OCI-LY1 (cell line): Measurements from ENCODE around the gene MYOZ1.

Source experiments
- H2AFZ ChIP-seq: fragments of 200-600 bp; sonication (generic), shearing (Covaris generic); 2 replicates; pipeline ENCODE4 v1.6.0; 2014; ENCODE audit warnings: antibody characterized with exemption, mild to moderate bottlenecking, low read length
- H3F3A ChIP-seq: fragments of 200-600 bp; sonication (generic), shearing (Covaris generic); 2 replicates; pipeline ENCODE4 v1.6.0; 2014; ENCODE audit warnings: mild to moderate bottlenecking, antibody characterized with exemption, low read length, moderate library complexity; ENCODE audit not compliant: insufficient read depth
- H3K27ac ChIP-seq: fragments of 200-600 bp; sonication (generic); 2 replicates; pipeline ENCODE4 v1.5.1; 2014; ENCODE audit warnings: low read length, mixed run types, mild to moderate bottlenecking, low read depth; ENCODE audit not compliant: poor library complexity, severe bottlenecking
- H3K27me3 ChIP-seq: fragments of 200-600 bp; sonication (generic); 2 replicates; pipeline ENCODE4 v1.6.0; 2014; ENCODE audit warnings: antibody characterized with exemption, mild to moderate bottlenecking, low read length, moderate library complexity; ENCODE audit not compliant: insufficient read depth
- H3K36me3 ChIP-seq: fragments of 200-600 bp; sonication (generic); 2 replicates; pipeline ENCODE4 v1.6.1; 2014; ENCODE audit warnings: mild to moderate bottlenecking, antibody characterized with exemption, low read length, moderate library complexity, mixed read lengths; ENCODE audit not compliant: insufficient read depth
- H3K4me1 ChIP-seq: fragments of 200-600 bp; sonication (generic); 2 replicates; pipeline ENCODE4 v1.5.1; 2014; ENCODE audit warnings: mild to moderate bottlenecking, low read length, moderate library complexity; ENCODE audit not compliant: insufficient read depth, severe bottlenecking
- H3K4me2 ChIP-seq: fragments of 200-600 bp; sonication (generic), shearing (Covaris generic); 2 replicates; pipeline ENCODE4 v1.6.1; 2014; ENCODE audit warnings: low read length
- H3K4me3 ChIP-seq: fragments of 200-600 bp; sonication (generic); 2 replicates; pipeline ENCODE4 v1.5.1; 2014; ENCODE audit warnings: low read length, low read depth, mild to moderate bottlenecking, mixed read lengths; ENCODE audit not compliant: poor library complexity, severe bottlenecking
- H3K79me2 ChIP-seq: fragments of 200-600 bp; shearing (Covaris generic); 2 replicates; pipeline ENCODE4 v1.6.1; 2016; ENCODE audit warnings: mixed run types, low read length, mixed read lengths; ENCODE audit not compliant: insufficient read depth
- H3K9ac ChIP-seq: fragments of 200-600 bp; sonication (generic), shearing (Covaris generic); 2 replicates; pipeline ENCODE4 v1.6.1; 2014; ENCODE audit warnings: mild to moderate bottlenecking, low read length, mixed read lengths
- H3K9me2 ChIP-seq: fragments of 200-600 bp; sonication (generic), shearing (Covaris generic); 2 replicates; pipeline ENCODE4 v1.6.1; 2014; ENCODE audit warnings: low read depth, mild to moderate bottlenecking, low read length, mixed read lengths
- H3K9me3 ChIP-seq: fragments of 200-600 bp; shearing (Covaris generic); 2 replicates; pipeline ENCODE4 v1.6.1; 2014; ENCODE audit warnings: low read length, mixed read lengths
- H4K20me1 ChIP-seq: fragments of 200-600 bp; sonication (generic), shearing (Covaris generic); 2 replicates; pipeline ENCODE4 v1.6.0; 2016; ENCODE audit warnings: mild to moderate bottlenecking, low read length; ENCODE audit not compliant: insufficient read depth
- CTCF ChIP-seq: fragments of 200-600 bp; sonication (generic), shearing (Covaris generic); IDR thresholded peaks from 2 replicates; pipeline ENCODE4 v1.5.1; 2017; ENCODE audit warnings: mild to moderate bottlenecking, antibody characterized with exemption, low read length, moderate library complexity, mixed read lengths
- EZH2 ChIP-seq: fragments of 200-600 bp; sonication (generic), shearing (Covaris generic); IDR thresholded peaks from 2 replicates; pipeline ENCODE4 v1.8.0; 2017; ENCODE audit warnings: borderline replicate concordance, mixed run types, mild to moderate bottlenecking, antibody characterized with exemption, low read length, moderate library complexity, mixed read lengths

Gene MYOZ1

DNA sequence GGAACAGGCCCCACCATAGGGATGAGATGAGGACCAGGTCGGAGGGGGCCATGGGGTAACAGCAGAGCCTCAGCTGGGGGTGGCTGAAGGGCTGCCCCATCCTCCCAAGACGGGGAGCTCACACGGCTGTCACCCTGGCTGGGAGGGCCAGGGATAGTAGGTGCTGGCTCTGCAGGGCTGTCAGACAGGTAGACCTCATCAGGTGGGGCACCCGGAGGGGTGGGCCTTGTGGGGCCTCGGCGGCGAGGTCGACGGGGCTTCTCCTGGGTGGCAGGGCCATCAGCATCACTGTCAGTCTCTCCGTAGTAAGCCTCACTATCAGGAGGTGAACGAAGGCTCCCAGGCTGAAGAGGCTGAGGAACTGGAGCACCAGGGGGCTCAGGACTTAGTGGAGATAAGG lies 11.9 kb upstream of the MYOZ1 start:
- 0 out of 2 replicates have a peak, but pooled peaks cover 4% of the 10 kb centered on the region for H3K27me3 ChIP-seq
- H2AFZ ChIP-seq, result no peak overlapping the region
- no peaks in the 10 kb centered on the region for H3K9me3 ChIP-seq
- H3K9me2 ChIP-seq, result no peaks in the 10 kb centered on the region
- H3K4me3 ChIP-seq, result no peak overlapping the region
- no peaks in the 10 kb centered on the region for H3F3A ChIP-seq
- H3K9ac ChIP-seq, result no peak overlapping the region
- no peak overlapping the region for H3K27ac ChIP-seq
- no peak for TF ChIP-seq CTCF
- TF ChIP-seq EZH2, result no peak
- H3K36me3 ChIP-seq, result no peaks in the 10 kb centered on the region
- no peak overlapping the region for H3K4me2 ChIP-seq
- H3K79me2 ChIP-seq, result no peaks in the 10 kb centered on the region
- no peaks in the 10 kb centered on the region for H4K20me1 ChIP-seq
- peaks cover 6% of the 10 kb centered on the region for H3K4me1 ChIP-seq

DNA sequence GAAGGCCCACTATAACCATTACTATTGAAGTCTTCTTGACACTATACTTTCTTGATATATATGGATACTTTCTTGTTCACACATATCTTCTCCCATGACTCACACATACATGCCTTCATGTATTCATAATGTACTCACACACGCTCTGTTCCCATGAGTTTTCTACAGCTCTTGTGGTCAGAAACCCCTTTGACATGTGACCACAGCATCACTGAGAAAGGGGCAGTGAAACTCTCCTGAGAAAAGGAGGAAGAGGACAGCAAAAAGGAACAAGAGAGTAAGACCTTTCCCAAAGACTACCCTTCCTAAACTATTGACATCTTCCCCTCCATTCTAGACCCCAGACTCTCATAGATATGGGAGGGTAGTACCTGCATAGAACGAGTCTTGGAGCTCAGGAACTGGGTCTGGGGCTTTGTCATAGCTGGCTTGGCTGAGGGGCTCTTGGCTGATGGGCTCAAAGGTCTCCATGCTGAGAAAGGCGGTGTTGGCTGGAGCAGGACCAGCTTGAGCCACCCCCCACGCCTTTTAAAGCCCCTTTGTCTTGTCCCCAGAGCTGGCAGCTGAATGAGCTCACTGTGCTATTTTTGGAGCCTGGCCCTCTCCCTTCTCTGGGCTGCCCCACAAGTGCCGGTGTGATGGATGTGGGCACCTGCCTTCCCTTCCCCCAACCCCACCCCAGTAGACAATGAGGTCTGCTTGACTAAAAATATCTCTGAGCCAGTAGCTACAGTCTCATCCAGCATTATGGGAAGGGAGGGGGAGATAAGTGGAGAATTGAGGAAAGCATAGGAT lies 9.5 kb upstream of the MYOZ1 start:
- no peak overlapping the region for H3K4me2 ChIP-seq
- H3K27me3 ChIP-seq, result 0 out of 2 replicates have a peak, but pooled peaks cover 4% of the 10 kb centered on the region
- no peak overlapping the region for H3K9ac ChIP-seq
- H3K4me1 ChIP-seq, result peaks cover 6% of the 10 kb centered on the region
- no peaks in the 10 kb centered on the region for H3K79me2 ChIP-seq
- H3K27ac ChIP-seq, result no peak overlapping the region
- H3F3A ChIP-seq, result no peaks in the 10 kb centered on the region
- H4K20me1 ChIP-seq, result no peaks in the 10 kb centered on the region
- no peaks in the 10 kb centered on the region for H3K9me2 ChIP-seq
- TF ChIP-seq CTCF (no peak), EZH2 (no peak)
- no peaks in the 10 kb centered on the region for H3K36me3 ChIP-seq
- H3K9me3 ChIP-seq, result no peaks in the 10 kb centered on the region
- no peak overlapping the region for H3K4me3 ChIP-seq
- H2AFZ ChIP-seq, result no peak overlapping the region

DNA sequence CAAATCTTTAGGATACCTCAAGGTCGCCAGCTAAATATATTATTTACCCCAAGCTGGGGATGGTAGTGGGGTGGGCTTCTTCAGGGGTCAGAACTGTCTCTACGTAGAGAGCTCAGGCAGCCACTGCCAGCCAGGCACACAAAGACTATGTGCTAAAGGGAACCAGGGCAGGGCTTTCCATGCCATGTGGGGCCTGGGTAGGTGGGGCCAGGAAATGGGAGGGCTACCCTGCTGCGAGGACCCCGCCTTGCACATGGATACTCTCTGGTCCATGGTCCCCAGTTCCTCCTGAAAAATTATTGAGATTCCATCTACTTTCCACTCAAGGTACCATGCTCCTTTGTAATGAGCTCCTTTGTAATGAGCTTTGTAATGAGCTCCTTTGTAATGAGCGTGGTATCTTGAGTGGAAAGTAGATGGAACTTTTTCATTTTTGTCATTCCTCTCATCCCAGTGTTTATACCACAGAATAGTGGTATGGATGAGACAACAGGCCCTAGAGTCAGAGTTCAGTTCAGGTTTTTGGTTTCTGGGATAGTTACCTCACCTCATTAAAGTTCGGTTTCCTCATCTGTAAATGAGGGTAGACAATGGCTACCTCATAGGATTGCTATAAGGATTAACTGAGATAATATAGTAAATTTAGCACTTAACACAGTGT lies 8.7 kb upstream of the MYOZ1 start:
- Histone ChIP-seq H3K9me3 (no peaks in the 10 kb centered on the region), H3K4me3 (no peak overlapping the region), H3F3A (no peaks in the 10 kb centered on the region), H3K27ac (no peak overlapping the region), H3K9ac (no peak overlapping the region), H3K27me3 (0 out of 2 replicates have a peak, but pooled peaks cover 4% of the 10 kb centered on the region), H3K4me1 (peaks cover 6% of the 10 kb centered on the region), H3K4me2 (no peak overlapping the region), H4K20me1 (no peaks in the 10 kb centered on the region), H2AFZ (no peak overlapping the region), H3K79me2 (no peaks in the 10 kb centered on the region), H3K36me3 (no peaks in the 10 kb centered on the region), H3K9me2 (no peaks in the 10 kb centered on the region)
- no peak for TF ChIP-seq EZH2
